ENCODE results near the gene SNX8.
A peak's percentile ranks its signal among the peaks of the same experiment; 100 is the strongest.

SNX8 gene

GRCh38 chr7:2203766-2204300, 110.4 kb downstream of the SNX8 start:
- Histone ChIP-seq H3K9ac (ENCODE audit: low read length) (no peak overlapping the region), H3K36me3 (ENCODE audit: insufficient read depth, low read length) (peaks cover 16% of the 10 kb centered on the region), H3K27me3 (ENCODE audit: control insufficient read depth in 1 of 2, insufficient read depth in 2 of 2, low read length in 2 of 2) (no peaks in the 10 kb centered on the region), H3K4me3 (ENCODE audit: low read depth in 1 of 2, low read length in 2 of 2) (peak overlapping the region in 1 of 2 donors; percentile 12), H3K27ac (ENCODE audit: low read depth, low read length) (no peak overlapping the region), H3K4me1 (ENCODE audit: insufficient read depth, low read length) (peaks cover 25% of the 10 kb centered on the region), H3K9me3 (ENCODE audit: low read length) (no peaks in the 10 kb centered on the region)

GRCh38 chr7:2202901-2203765, 111.1 kb downstream of the SNX8 start:
- no peaks in the 10 kb centered on the region for H3K9me3 ChIP-seq (ENCODE audit: low read length)
- peaks cover 25% of the 10 kb centered on the region for H3K4me1 ChIP-seq (ENCODE audit: insufficient read depth, low read length)
- H3K27ac ChIP-seq (ENCODE audit: low read depth, low read length), result no peak overlapping the region
- no peak overlapping the region for H3K9ac ChIP-seq (ENCODE audit: low read length)
- no peak overlapping the region for H3K4me3 ChIP-seq (ENCODE audit: low read depth in 1 of 2, low read length in 2 of 2)
- H3K36me3 ChIP-seq (ENCODE audit: insufficient read depth, low read length), result peaks cover 9% of the 10 kb centered on the region
- H3K27me3 ChIP-seq (ENCODE audit: control insufficient read depth in 1 of 2, insufficient read depth in 2 of 2, low read length in 2 of 2), result no peaks in the 10 kb centered on the region

GRCh38 chr7:2202361-2202761, 111.9 kb downstream of the SNX8 start:
- no peak overlapping the region for H3K4me3 ChIP-seq (ENCODE audit: low read depth in 1 of 2, low read length in 2 of 2)
- H3K9me3 ChIP-seq (ENCODE audit: low read length), result no peaks in the 10 kb centered on the region
- H3K36me3 ChIP-seq (ENCODE audit: insufficient read depth, low read length), result peaks cover 2% of the 10 kb centered on the region
- H3K4me1 ChIP-seq (ENCODE audit: insufficient read depth, low read length), result peaks cover 25% of the 10 kb centered on the region
- no peaks in the 10 kb centered on the region for H3K27me3 ChIP-seq (ENCODE audit: control insufficient read depth in 1 of 2, insufficient read depth in 2 of 2, low read length in 2 of 2)
- no peak overlapping the region for H3K27ac ChIP-seq (ENCODE audit: low read depth, low read length)
- H3K9ac ChIP-seq (ENCODE audit: low read length), result no peak overlapping the region
